Measurements from ENCODE around the gene USP13. TPM values are rescaled to one million over a fixed set of nuclear protein-coding genes. Genes with fewer than 3 reads are reported as not detected.

USP13 gene
- total RNA-seq, 4 donors from 2014 or later = 17.4 to 19.8 (median 18.2) TPM

DNA sequence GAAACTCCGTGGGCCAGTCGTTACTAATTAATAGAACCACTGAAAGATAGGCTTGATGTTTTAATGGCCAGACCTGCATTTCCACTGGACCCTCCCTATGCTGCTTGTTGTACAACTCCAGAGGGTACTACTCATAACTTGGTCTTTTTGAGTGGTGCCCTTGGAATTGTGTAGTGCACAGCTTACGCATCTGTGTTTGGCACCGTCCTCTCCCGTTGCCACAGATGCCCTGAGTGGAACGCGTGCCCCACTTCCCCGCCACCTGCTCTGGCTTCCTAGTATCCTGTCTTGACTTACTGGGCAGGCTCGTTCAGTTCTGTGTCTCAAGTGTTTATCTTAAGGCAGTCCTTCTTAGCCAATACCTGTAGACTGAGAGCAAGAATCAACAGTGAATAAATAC lies 78.7 kb downstream of the USP13 start:
- no peaks in the 10 kb centered on the region for H3K36me3 ChIP-seq
- no peaks in the 10 kb centered on the region for H3K9me3 ChIP-seq
- no peak for DNase-seq
- H3K4me3 ChIP-seq = no peak overlapping the region
- H3K27ac ChIP-seq = no peak overlapping the region
- no peaks in the 10 kb centered on the region for H3K27me3 ChIP-seq
- H3K4me1 ChIP-seq = no peaks in the 10 kb centered on the region
- TF ChIP-seq CTCF (IDR thresholded peaks at IDR 0.05) (no peak), POLR2A (IDR thresholded peaks at IDR 0.05) (no peak)
- intact Hi-C loops (cut with DNase I; ENCODE audit: low total_unique reads) = no loop called here

GRCh38 chr3:179732661-179733348 lies 80.0 kb downstream of the USP13 start:
- Histone ChIP-seq H3K27ac (no peak overlapping the region), H3K4me3 (no peak overlapping the region), H3K27me3 (no peaks in the 10 kb centered on the region), H3K9me3 (no peaks in the 10 kb centered on the region), H3K36me3 (no peaks in the 10 kb centered on the region), H3K4me1 (no peaks in the 10 kb centered on the region)
- intact Hi-C loops (cut with DNase I; ENCODE audit: low total_unique reads) = no loop called here
- DNase-seq = no peak
- no peak for TF ChIP-seq CTCF (IDR thresholded peaks at IDR 0.05)
- no peak for TF ChIP-seq POLR2A (IDR thresholded peaks at IDR 0.05)

DNA sequence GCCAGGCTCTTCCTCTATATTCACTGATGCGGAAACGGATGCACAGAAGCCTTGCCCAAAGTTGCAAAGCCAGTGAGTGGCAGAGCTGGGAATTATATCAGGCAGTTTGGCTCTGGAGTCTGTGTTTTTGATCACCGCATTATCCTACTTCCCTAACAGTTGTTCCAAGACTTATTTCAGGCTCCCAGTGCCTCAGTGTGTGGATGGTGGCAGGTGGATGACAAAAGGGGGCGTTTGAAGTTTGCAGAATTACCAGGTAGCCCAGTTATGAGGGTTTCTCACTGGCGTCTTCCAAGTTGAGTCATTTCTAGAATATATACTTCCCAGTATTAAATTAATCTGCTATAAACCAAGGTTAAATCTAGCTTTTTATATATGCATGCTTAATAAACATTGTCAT lies 81.0 kb downstream of the USP13 start:
- no peaks in the 10 kb centered on the region for H3K36me3 ChIP-seq
- no peak for TF ChIP-seq POLR2A (IDR thresholded peaks at IDR 0.05)
- no peak for TF ChIP-seq CTCF (IDR thresholded peaks at IDR 0.05)
- DNase-seq = no peak

DNA sequence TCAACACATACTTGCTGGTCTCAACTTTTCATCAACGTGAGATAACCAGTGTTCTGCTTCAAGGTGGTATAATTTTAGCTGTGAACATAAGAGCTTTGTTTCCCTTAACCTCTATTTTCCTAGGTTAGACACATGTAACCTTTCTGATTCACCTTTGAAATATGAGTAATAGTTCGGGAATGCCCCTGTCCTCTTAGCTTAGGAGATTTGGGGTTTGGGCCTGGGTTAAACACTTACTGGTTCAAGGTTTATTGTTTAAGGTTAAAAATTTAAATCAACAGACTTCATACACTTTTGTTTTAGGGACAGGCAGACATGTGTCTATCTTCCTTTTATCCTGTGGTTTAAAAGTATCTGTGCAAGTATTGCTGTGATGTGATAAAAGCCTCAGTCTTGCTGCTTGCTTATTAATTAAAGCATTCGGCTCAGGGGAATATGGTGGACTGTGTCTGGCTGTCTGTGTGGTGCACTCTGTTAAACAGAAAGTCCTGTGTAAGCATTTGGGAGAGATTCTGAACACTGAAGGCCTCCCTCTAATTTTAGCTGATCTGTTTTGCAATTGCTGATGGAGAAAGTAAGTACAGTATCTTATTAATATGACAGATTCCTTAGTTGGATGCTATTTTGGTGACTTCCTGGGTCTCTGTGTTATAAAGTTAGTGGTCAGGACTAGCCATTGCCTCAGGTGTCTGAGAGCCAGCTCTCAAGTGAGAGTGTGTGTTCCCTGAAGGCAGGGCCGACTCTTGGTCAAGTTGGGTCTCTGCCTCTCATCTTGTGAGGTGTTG lies 81.8 kb downstream of the USP13 start:
- Histone ChIP-seq H3K9me3 (no peaks in the 10 kb centered on the region), H3K27me3 (no peaks in the 10 kb centered on the region), H3K4me1 (no peaks in the 10 kb centered on the region), H3K36me3 (no peaks in the 10 kb centered on the region), H3K4me3 (no peak overlapping the region), H3K27ac (no peak overlapping the region)
- intact Hi-C loops (cut with DNase I; ENCODE audit: low total_unique reads) = no loop called here
- TF ChIP-seq POLR2A (IDR thresholded peaks at IDR 0.05) = no peak
- no peak for TF ChIP-seq CTCF (IDR thresholded peaks at IDR 0.05)
- no peak for DNase-seq

More for the DNA sequence above, 81.0 kb downstream of the USP13 start:
- no peaks in the 10 kb centered on the region for H3K27me3 ChIP-seq
- no peak overlapping the region for H3K27ac ChIP-seq
- no peaks in the 10 kb centered on the region for H3K4me1 ChIP-seq
- intact Hi-C loops (cut with DNase I; ENCODE audit: low total_unique reads) = no loop called here
- H3K9me3 ChIP-seq = no peaks in the 10 kb centered on the region
- no peak overlapping the region for H3K4me3 ChIP-seq

DNA sequence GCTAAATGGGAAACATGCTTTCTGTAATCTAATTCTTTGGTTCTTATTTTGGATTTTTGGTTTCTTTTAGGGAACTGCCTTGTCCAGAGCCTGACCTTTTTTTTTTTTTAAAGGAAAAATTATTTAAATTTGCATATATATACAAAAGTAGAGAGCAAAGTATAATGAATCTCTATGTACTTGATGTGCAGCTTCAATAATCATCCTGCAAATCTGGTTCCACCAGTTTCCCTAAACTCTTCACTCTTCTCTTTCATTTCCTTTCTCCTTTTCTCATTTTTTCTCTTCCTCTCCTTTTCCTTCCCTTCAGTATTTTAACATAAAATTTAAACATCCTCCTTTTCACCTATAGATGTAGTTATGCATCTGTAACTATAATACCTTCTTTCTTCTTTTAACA lies 82.5 kb downstream of the USP13 start:
- intact Hi-C loops (cut with DNase I; ENCODE audit: low total_unique reads) = no loop called here
- Histone ChIP-seq H3K9me3 (no peaks in the 10 kb centered on the region), H3K4me3 (no peak overlapping the region), H3K27me3 (no peaks in the 10 kb centered on the region), H3K4me1 (no peaks in the 10 kb centered on the region), H3K27ac (no peak overlapping the region), H3K36me3 (no peaks in the 10 kb centered on the region)
- TF ChIP-seq POLR2A (IDR thresholded peaks at IDR 0.05) (no peak), CTCF (IDR thresholded peaks at IDR 0.05) (no peak)
- no peak for DNase-seq
